Immature natural killer cell (primary cell): ENCODE data around the gene HAVCR2. TPM values are rescaled to one million over a fixed set of nuclear protein-coding genes. Genes with fewer than 3 reads are reported as not detected.
"Not testable (repeated sequence)": the region's sequence is repeated elsewhere in the genome, so short reads cannot be mapped to it uniquely, and the experiment has no call there.

ENCODE experiments used
- DNase-seq, 3 donors: peaks; one replicate each; pipeline ENCODE4 v3.0.0; 2022; ENCODE audit warnings: mixed read lengths in 1 of 3
- H3K27ac Mint-ChIP-seq, 6 donors: one replicate each; pipeline ENCODE4 v1.8.0; 2020; ENCODE audit warnings: mixed read lengths in 6 of 6, mild to moderate bottlenecking in 5 of 6, inconsistent platforms in 4 of 6, moderate library complexity in 3 of 6
- H3K27me3 Mint-ChIP-seq, 3 donors: one replicate each; pipeline ENCODE4 v1.8.0; 2020 to 2021; ENCODE audit warnings: low read depth in 3 of 3, mild to moderate bottlenecking in 3 of 3, mixed read lengths in 3 of 3, moderate library complexity in 3 of 3, inconsistent platforms in 1 of 3
- H3K36me3 Mint-ChIP-seq, 3 donors: one replicate each; pipeline ENCODE4 v1.8.0; 2020; ENCODE audit warnings: mixed read lengths in 3 of 3, inconsistent platforms in 2 of 3, mild to moderate bottlenecking in 2 of 3
- H3K4me1 Mint-ChIP-seq, 2 donors: one replicate each; pipeline ENCODE4 v1.8.0; 2020; ENCODE audit warnings: inconsistent platforms in 2 of 2, mild to moderate bottlenecking in 2 of 2, mixed read lengths in 2 of 2, moderate library complexity in 1 of 2
- H3K4me3 Mint-ChIP-seq, 5 donors: one replicate each; pipeline ENCODE4 v1.8.0; 2020; ENCODE audit warnings: mild to moderate bottlenecking in 5 of 5, mixed read lengths in 5 of 5, inconsistent platforms in 3 of 5, moderate library complexity in 3 of 5
- H3K9me3 Mint-ChIP-seq, 6 donors: one replicate each; pipeline ENCODE4 v1.8.0; 2020; ENCODE audit warnings: mild to moderate bottlenecking in 6 of 6, mixed read lengths in 6 of 6, inconsistent platforms in 4 of 6, moderate library complexity in 3 of 6
- polyA plus RNA-seq, 3 donors: library from polyadenylated mRNA; unstranded; fragments of 300-500 nt; fragmentation: Illumina TruSeq; gene quantifications; one replicate each; pipeline ENCODE4 v1.2.3, GENCODE V29; 2021

The HAVCR2 gene
- polyA plus RNA-seq, 3 donors from 2014 or later = 101 to 167 (median 130) TPM

GRCh38 chr5:157072508-157072907 is 36.3 kb downstream of the HAVCR2 start:
- Mint-ChIP-seq H3K4me1 (peaks cover 21 to 32% of the 10 kb centered on the region in 2 donors), H3K9me3 (no peaks in the 10 kb centered on the region), H3K4me3 (peak overlapping the region in 2 of 5 donors; percentile 1 to 6), H3K36me3 (peaks cover 0 to 9% (median 0%) of the 10 kb centered on the region in 3 donors), H3K27me3 (peaks cover 0 to 2% (median 2%) of the 10 kb centered on the region in 3 donors), H3K27ac (peak overlapping the region; percentile 3 to 80 (median 63))
- peak; percentile 15 to 25 (median 18) for DNase-seq

- DNase-seq = no peak
- Mint-ChIP-seq H3K27me3 (no peaks in the 10 kb centered on the region), H3K4me3 (no peak overlapping the region), H3K4me1 (peaks cover 14 to 20% of the 10 kb centered on the region in 2 donors), H3K36me3 (peaks cover 0 to 9% (median 0%) of the 10 kb centered on the region in 3 donors), H3K27ac (peak overlapping the region in 1 of 6 donors; percentile 44), H3K9me3 (no peaks in the 10 kb centered on the region)
These were observed 38.9 kb downstream of the HAVCR2 start for GRCh38 chr5:157069949-157070348.

- Mint-ChIP-seq H3K4me3 (no peak overlapping the region), H3K27me3 (no peaks in the 10 kb centered on the region), H3K9me3 (peaks cover 0 to 2% (median 0%) of the 10 kb centered on the region in 6 donors), H3K36me3 (peaks cover 0 to 6% (median 0%) of the 10 kb centered on the region in 3 donors), H3K27ac (peak overlapping the region in 3 of 6 donors; percentile 44 to 59 (median 46)), H3K4me1 (peaks cover 14 to 25% of the 10 kb centered on the region in 2 donors)
- no peak for DNase-seq
These were observed 40.1 kb downstream of the HAVCR2 start for GRCh38 chr5:157068785-157069184.

- DNase-seq = no peak
- no peak overlapping the region for H3K27ac Mint-ChIP-seq
- no peaks in the 10 kb centered on the region for H3K27me3 Mint-ChIP-seq
- peaks cover 0 to 6% (median 0%) of the 10 kb centered on the region in 3 donors for H3K36me3 Mint-ChIP-seq
- H3K4me3 Mint-ChIP-seq = no peak overlapping the region
- H3K9me3 Mint-ChIP-seq = peaks cover 0 to 2% (median 0%) of the 10 kb centered on the region in 6 donors
- H3K4me1 Mint-ChIP-seq = peaks cover 14 to 27% of the 10 kb centered on the region in 2 donors
These were observed 40.5 kb downstream of the HAVCR2 start for GRCh38 chr5:157068339-157068738.

- Mint-ChIP-seq H3K27ac (peak overlapping the region in 3 of 6 donors; percentile 11 to 68 (median 42)), H3K9me3 (peaks cover 0 to 2% (median 0%) of the 10 kb centered on the region in 6 donors), H3K36me3 (peaks cover 0 to 11% (median 5%) of the 10 kb centered on the region in 3 donors), H3K4me3 (no peak overlapping the region), H3K27me3 (no peaks in the 10 kb centered on the region), H3K4me1 (peaks cover 3 to 13% of the 10 kb centered on the region in 2 donors)
- no peak for DNase-seq
These were observed 41.8 kb downstream of the HAVCR2 start for GRCh38 chr5:157067005-157067404.

- peaks cover 0 to 11% (median 8%) of the 10 kb centered on the region in 3 donors for H3K36me3 Mint-ChIP-seq
- no peak overlapping the region for H3K4me3 Mint-ChIP-seq
- H3K9me3 Mint-ChIP-seq = peaks cover 0 to 2% (median 0%) of the 10 kb centered on the region in 6 donors
- peaks cover 0 to 9% of the 10 kb centered on the region in 2 donors for H3K4me1 Mint-ChIP-seq
- DNase-seq = no peak
- no peaks in the 10 kb centered on the region for H3K27me3 Mint-ChIP-seq
- H3K27ac Mint-ChIP-seq = no peak overlapping the region
These were observed 42.8 kb downstream of the HAVCR2 start for GRCh38 chr5:157066080-157066479.

- Mint-ChIP-seq H3K9me3 (peaks cover 0 to 2% (median 0%) of the 10 kb centered on the region in 6 donors), H3K27me3 (peaks cover 0 to 1% (median 0%) of the 10 kb centered on the region in 3 donors), H3K36me3 (peaks cover 0 to 8% (median 8%) of the 10 kb centered on the region in 3 donors), H3K4me1 (peaks cover 0 to 9% of the 10 kb centered on the region in 2 donors), H3K4me3 (no peak overlapping the region), H3K27ac (peak overlapping the region in 2 of 6 donors; percentile 32 to 37)
- no peak for DNase-seq
These were observed 44.9 kb downstream of the HAVCR2 start for GRCh38 chr5:157063776-157064430.

- no peak overlapping the region for H3K4me3 Mint-ChIP-seq
- H3K27ac Mint-ChIP-seq = no peak overlapping the region
- DNase-seq = no peak
- H3K36me3 Mint-ChIP-seq = peaks cover 0 to 13% (median 8%) of the 10 kb centered on the region in 3 donors
- peaks cover 0 to 1% (median 0%) of the 10 kb centered on the region in 3 donors for H3K27me3 Mint-ChIP-seq
- peaks cover 0 to 2% (median 0%) of the 10 kb centered on the region in 6 donors for H3K9me3 Mint-ChIP-seq
- H3K4me1 Mint-ChIP-seq = peaks cover 0 to 9% of the 10 kb centered on the region in 2 donors
These were observed 49.0 kb downstream of the HAVCR2 start for GRCh38 chr5:157059891-157060290.

- H3K9me3 Mint-ChIP-seq = peaks cover 0 to under 1% (median 0%) of the 10 kb centered on the region in 6 donors
- H3K4me1 Mint-ChIP-seq = peaks cover 0 to 7% of the 10 kb centered on the region in 2 donors
- no peak within 1 kb of the TSS for H3K4me3 Mint-ChIP-seq
- peaks cover 0 to 17% (median 8%) of the 10 kb centered on the region in 3 donors for H3K36me3 Mint-ChIP-seq
- H3K27me3 Mint-ChIP-seq = peaks cover 0 to 1% (median 0%) of the 10 kb centered on the region in 3 donors
- H3K27ac Mint-ChIP-seq = peak within 1 kb of the TSS in 2 of 6 donors; percentile 1 to 12
- DNase-seq = no peak
These were observed 49.7 kb downstream of the HAVCR2 start, which contains the start of gene HAVCR1 for GRCh38 chr5:157059093-157059539. TSS of gene HAVCR1 (minus strand) at chr5:157059116. CDS start at chr5:157057943, 1,173 bp downstream.

GRCh38 chr5:157057459-157058370 is 51.1 kb downstream of the HAVCR2 start:
- Mint-ChIP-seq H3K4me3 (no peak overlapping the region), H3K9me3 (no peaks in the 10 kb centered on the region)

GRCh38 chr5:157056848-157057247 is 52.0 kb downstream of the HAVCR2 start:
- DNase-seq, H3K4me3 Mint-ChIP-seq, H3K9me3 Mint-ChIP-seq, H3K27ac Mint-ChIP-seq, H3K27me3 Mint-ChIP-seq, H3K4me1 Mint-ChIP-seq: not testable (repeated sequence)
- H3K36me3 Mint-ChIP-seq = peaks cover 5 to 19% (median 11%) of the 10 kb centered on the region in 3 donors

More at GRCh38 chr5:157057459-157058370, 51.1 kb downstream of the HAVCR2 start:
- Mint-ChIP-seq H3K27ac (peak overlapping the region in 1 of 6 donors; percentile 67), H3K36me3 (peaks cover 0 to 17% (median 8%) of the 10 kb centered on the region in 3 donors), H3K27me3 (peaks cover 0 to 1% (median 0%) of the 10 kb centered on the region in 3 donors), H3K4me1 (no peaks in the 10 kb centered on the region)
- no peak for DNase-seq

GRCh38 chr5:157051604-157052245 is 57.1 kb downstream of the HAVCR2 start:
- H3K36me3 Mint-ChIP-seq = peaks cover 11 to 58% (median 33%) of the 10 kb centered on the region in 3 donors
- DNase-seq = no peak
- peaks cover 13 to 15% of the 10 kb centered on the region in 2 donors for H3K4me1 Mint-ChIP-seq
- peaks cover 0 to 3% (median 2%) of the 10 kb centered on the region in 3 donors for H3K27me3 Mint-ChIP-seq
- H3K27ac Mint-ChIP-seq = peak overlapping the region in 2 of 6 donors; percentile 40 to 69
- no peaks in the 10 kb centered on the region for H3K9me3 Mint-ChIP-seq
- no peak overlapping the region for H3K4me3 Mint-ChIP-seq

- Mint-ChIP-seq H3K27me3 (peaks cover 0 to 3% (median 2%) of the 10 kb centered on the region in 3 donors), H3K9me3 (no peaks in the 10 kb centered on the region), H3K36me3 (peaks cover 11 to 66% (median 39%) of the 10 kb centered on the region in 3 donors), H3K4me1 (peaks cover 15 to 20% of the 10 kb centered on the region in 2 donors), H3K4me3 (peak overlapping the region in 3 of 5 donors; percentile 33 to 46 (median 39)), H3K27ac (peak overlapping the region in 4 of 6 donors; percentile 25 to 65 (median 46))
- no peak for DNase-seq
These were observed 58.8 kb downstream of the HAVCR2 start for GRCh38 chr5:157050050-157050449.
